ENCODE results near the gene ATE1.
A peak's percentile ranks its signal among the peaks of the same experiment; 100 is the strongest.
"Not testable (repeated sequence)": the region's sequence is repeated elsewhere in the genome, so short reads cannot be mapped to it uniquely, and the experiment has no call there.

ATE1 gene

GRCh38 chr10:121828045-121828444 is 99.8 kb downstream of the ATE1 start:
- no peak for DNase-seq

DNA sequence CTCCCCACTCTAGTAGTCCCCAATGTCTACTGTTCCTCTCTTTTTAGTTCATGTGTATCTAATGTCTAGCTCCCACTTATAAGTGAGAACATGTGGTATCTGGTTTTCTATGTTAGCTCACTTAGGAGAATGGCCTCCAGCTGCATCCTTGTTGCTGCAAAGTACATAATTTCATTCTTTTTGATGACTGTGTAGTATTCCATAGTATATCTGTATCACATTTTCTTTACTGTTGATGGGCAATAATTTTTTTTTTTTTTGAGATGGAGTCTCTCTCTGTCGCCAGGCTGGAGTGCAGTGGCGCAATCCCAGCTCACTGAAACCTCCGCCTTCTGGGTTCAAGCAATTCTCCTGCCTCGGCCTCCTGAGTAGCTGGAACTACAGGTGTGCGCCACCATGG is 101.1 kb downstream of the ATE1 start:
- DNase-seq = not testable (repeated sequence)

DNA sequence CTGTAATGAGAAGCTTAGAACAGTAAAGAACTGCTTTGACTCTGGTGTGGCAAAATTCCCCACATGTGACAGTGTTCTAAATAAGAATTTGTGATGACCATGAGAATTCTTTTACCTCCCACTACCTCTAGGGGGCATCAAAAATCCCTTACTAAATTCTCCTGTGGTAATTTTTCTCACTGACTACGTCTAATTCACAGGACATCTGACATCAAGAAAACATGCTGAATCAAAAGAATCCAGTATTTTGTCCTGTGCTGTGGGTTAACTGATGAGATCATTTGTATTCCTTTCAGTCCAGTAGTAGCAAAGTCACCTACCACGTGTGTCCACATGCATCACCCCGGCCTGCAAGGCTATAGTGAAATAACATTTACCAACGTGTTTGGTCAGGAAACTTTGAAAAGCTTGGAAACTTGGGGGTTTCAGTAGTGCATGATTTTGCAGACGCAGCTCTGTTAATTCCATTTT is 103.8 kb downstream of the ATE1 start:
- DNase-seq = peak; percentile 20 to 43

DNA sequence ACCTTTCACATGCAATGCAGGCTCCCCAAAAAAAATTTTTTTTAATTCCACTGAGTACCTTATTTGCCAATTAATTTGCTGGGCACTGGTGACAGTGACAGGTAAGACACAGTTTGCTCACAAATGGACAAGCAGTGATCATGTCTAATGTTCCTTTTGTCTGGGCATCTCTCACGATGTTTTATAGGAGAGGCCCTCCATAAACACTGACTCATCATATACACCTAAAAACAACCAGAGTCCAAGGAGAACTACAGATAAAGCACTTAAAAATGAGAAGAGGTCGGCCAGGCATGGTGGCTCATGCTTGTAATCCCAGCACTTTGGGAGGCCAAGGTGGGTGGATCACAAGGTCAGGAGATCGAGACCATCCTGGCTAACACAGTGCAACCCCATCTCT is 105.1 kb downstream of the ATE1 start:
- DNase-seq = no peak

GRCh38 chr10:121822180-121822579 is 105.7 kb downstream of the ATE1 start:
- DNase-seq = no peak

DNA sequence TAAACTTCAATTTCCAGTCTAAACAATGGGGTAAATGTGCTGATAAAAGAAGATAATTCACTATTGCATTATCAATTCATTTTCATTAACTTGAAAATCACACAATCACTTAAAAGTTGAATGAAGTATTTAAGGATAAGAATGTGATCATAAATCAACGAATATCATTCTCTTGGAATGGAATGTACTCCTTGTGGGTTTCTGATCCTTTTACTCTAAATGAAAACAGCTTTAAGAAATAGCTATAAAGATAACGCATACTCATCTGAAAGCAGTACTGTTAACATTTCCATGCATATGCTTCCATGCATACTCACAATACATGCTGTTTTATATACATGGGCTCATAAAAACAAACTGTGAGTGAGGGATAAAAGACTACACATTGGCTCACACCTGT is 108.8 kb downstream of the ATE1 start:
- no peak for DNase-seq

DNA sequence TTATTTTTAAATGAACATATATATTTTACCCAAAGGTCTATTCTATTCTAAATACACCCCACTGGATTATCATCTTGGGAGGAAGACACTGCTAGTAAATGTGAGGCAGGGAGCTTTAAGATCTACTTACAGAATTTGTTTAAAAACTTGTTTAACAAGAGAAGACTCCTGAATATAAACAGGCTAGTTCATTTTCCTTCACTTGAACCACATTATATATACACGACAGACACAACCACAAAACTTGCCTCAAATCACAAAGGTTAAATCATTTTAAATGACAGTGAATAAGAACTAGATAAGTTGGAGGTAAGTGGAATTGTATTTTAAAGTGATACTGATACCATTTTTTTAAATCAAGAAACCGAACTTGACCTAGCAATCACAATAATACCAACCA is 109.2 kb downstream of the ATE1 start:
- no peak for DNase-seq

GRCh38 chr10:121816197-121816596 is 111.6 kb downstream of the ATE1 start:
- DNase-seq = no peak

- no peak for DNase-seq
Measured at GRCh38 chr10:121813857-121814256, 114.0 kb downstream of the ATE1 start.

GRCh38 chr10:121813211-121813815 is 114.5 kb downstream of the ATE1 start:
- DNase-seq = no peak

DNA sequence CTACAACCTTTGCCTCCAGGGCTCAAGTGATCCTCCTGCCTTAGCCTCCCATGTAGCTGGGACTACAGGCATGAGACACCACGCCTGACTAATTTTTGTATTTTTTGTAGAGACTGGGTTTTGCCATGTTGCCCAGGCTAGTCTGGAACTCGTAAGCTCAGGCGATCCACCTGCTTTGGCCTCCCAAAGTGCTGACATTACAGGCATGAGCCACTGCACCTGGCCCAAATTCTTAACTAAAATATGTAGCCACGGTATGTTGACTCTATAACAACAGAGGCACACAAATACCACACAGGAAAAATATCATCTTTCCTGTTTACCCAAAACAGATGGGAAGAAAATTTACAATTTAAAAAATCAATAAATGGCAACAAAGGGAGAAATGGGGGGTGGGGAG is 115.8 kb downstream of the ATE1 start:
- no peak for DNase-seq

GRCh38 chr10:121811386-121811785 is 116.4 kb downstream of the ATE1 start:
- DNase-seq = no peak

DNA sequence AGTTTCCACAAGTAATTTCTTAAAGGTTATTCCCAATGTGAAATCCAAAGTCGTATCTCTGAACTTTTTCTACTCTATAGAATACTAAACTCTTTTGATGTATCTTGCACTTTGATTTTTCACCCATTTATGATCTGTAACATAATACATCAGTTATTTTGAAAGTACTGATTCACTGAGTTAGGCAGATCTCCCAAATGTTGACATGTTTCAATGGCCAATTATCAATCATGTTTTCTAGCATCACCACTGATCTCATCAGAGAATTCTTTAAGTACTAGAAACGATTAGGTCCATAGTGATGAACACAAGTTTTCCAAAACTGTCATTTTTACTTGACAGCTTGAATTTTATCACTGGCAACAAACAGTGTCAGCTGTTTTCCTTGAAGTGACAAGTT is 119.0 kb downstream of the ATE1 start:
- no peak for DNase-seq

- no peak for DNase-seq
Measured at GRCh38 chr10:121804460-121804859, 123.4 kb downstream of the ATE1 start.

DNA sequence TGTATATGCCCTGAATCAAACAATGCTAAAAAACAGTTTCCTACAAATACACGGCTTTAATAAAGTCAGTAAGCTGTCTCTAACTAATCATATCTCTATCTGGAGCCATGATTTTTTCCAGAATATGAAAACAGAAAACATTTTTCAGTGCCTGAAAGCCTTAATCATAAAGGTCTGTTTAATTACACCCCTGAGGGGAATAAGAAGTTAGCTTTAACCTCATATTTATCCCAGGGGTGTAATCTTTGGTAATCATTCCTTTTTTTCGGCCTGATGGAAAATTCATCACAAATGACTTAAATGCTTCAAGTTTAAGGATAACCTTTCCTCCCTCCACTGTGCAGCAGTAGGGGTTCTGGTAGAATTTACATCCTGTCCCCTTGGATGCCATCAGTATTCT is 124.2 kb downstream of the ATE1 start:
- DNase-seq = no peak

GRCh38 chr10:121800831-121801230 is 127.0 kb downstream of the ATE1 start:
- no peak for DNase-seq

- DNase-seq = no peak
Measured at GRCh38 chr10:121800146-121800545, 127.7 kb downstream of the ATE1 start.

- no peak for DNase-seq
Measured at GRCh38 chr10:121797490-121797889, 130.3 kb downstream of the ATE1 start.

DNA sequence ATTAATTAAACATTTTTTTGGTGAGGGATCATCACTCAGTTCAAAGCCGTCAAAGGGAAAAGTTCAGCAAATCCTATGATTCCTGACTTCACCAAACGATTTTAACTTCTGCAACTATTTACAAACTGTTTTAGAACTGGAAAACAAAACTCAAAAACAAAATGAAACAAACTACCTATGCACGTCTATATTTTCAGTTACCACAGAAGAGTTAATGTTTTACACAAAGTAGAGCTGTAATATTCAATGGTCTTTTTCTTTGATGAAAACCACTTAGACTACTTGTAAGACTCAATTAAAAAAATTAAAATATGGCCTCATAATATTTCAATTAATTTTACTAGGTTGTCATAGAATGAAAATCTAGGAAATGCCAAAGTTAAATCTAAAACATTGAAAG is 131.5 kb downstream of the ATE1 start:
- DNase-seq = no peak

- DNase-seq = no peak
Measured at GRCh38 chr10:121792198-121792597, 135.6 kb downstream of the ATE1 start.

DNA sequence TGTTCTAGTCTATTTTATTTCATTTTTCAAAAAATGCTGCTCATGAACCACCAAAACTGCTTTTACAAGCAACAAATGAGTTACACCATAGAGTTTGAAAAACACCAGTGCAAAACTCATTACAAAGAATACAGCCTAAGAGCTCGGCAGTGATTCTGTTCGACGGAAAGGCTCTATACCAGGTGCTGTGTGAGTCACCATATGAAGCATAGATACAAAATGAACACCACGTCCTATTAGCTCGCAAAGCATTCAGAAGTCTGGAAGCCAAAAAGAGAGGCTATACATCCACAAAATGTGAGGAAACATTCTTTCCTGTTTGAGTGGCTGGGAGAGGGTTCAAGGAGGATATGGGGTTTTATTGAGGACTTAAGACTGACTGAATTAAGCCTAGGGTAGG is 136.1 kb downstream of the ATE1 start:
- DNase-seq = no peak

GRCh38 chr10:121788717-121789116 is 139.1 kb downstream of the ATE1 start:
- DNase-seq = no peak

- DNase-seq = no peak
Measured at GRCh38 chr10:121788115-121788514, 139.7 kb downstream of the ATE1 start.

DNA sequence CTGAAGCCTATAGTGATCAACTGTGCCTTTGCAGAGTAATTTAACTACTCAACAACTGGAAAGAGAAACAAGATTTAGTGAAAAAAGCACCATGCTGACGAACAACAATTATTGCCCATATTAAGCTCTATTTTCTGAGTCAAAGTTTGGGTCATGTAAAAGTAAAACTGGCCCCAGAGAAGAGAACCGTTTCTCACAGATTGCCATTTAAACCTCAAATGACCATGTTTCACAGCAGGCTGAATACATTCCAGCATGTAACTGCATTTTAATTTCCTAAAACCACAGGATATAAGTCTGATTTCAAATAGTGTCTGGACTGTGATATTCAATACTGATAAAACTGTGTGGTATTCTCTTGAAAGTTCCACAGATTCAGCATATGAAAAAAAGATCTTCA is 140.7 kb downstream of the ATE1 start:
- no peak for DNase-seq

DNA sequence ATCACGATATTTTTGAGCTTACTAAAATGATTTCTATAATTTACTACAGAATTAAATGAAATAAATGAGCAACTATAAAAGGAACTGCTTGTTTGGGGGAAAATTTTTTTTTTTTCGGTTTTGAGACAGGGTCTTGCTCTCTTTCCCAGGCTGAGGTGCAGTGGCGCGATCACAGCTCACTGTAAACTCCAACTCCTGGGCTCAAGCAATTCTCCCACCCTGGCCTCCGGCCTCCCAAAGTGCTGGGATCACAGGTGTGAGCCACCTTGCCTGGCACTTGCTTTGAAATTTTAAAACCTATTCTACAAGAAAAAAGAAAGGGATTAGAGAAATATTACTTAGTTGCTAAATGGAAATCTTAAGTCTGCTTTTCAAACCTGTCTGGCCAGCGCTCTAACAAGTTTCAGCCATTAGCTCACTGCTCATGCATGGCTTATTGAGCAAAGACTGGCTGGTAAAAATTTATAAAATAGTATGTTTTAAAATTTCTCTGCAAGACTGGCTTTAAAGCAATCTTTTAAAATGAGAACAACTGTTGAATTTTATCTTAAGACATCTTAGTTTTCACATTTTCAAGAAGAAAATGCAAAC is 144.0 kb downstream of the ATE1 start:
- no peak for DNase-seq

Data from SHP77 (cell line).